ENCODE measurements around the gene MPRIP.

DNA sequence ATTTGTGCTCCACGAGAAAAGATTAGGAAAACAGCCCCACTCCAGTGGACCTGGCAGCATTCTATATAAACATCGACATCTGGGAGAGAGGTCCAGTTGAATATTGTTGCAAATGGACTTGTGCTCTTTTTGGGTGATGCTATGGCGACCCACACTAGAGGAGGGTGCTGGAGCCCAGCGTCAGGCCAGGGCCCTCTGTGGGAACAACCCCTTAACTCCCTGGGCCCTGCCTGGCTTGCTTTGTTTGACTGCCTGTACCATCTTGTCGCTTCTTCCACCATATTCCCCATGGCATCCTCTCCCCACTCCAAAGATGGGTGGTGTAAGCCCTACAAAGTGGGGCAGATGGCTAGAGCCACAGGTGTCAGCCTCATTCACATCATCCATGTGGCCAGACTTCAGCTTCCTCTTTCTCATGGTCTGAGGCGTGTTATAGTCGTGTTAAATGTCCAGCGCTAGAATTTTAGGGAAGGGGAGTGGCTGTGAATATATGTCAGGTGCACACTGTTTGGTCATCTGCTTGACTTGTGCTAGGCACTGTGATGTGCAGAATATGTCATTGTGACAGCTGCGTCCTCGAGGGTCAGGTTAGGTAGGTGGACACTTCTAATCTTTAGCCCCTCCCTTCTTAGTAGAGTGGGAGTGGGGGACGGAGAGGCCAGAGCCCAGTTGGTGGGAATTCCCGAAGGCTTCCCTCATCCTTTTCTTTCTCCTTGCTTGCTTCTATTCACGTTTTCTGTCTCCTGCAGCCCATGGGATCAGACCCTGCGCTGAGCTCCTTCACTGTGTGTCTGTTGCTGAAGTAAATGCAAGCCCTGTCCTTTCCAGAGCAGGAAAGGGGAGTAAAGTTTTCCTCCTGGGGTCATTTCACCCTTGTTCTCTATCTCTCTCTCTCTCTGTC, 49.8 kb downstream of the MPRIP start:
- TF ChIP-seq, protein P1, sequence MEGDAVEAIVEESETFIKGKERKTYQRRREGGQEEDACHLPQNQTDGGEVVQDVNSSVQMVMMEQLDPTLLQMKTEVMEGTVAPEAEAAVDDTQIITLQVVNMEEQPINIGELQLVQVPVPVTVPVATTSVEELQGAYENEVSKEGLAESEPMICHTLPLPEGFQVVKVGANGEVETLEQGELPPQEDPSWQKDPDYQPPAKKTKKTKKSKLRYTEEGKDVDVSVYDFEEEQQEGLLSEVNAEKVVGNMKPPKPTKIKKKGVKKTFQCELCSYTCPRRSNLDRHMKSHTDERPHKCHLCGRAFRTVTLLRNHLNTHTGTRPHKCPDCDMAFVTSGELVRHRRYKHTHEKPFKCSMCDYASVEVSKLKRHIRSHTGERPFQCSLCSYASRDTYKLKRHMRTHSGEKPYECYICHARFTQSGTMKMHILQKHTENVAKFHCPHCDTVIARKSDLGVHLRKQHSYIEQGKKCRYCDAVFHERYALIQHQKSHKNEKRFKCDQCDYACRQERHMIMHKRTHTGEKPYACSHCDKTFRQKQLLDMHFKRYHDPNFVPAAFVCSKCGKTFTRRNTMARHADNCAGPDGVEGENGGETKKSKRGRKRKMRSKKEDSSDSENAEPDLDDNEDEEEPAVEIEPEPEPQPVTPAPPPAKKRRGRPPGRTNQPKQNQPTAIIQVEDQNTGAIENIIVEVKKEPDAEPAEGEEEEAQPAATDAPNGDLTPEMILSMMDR (IDR thresholded peaks at IDR 0.05), result no peak
- no peak for TF ChIP-seq EZH2 (IDR thresholded peaks at IDR 0.05; ENCODE audit: borderline replicate concordance, insufficient read depth, low read depth, low read length, poor library complexity, severe bottlenecking)
